ENCODE results near the gene ATP11A. TPM values are rescaled to one million over a fixed set of nuclear protein-coding genes. Genes with fewer than 3 reads are reported as not detected.

The ATP11A gene
- total RNA-seq, 1 donor from 2014 or later: 109 TPM

- peaks cover 5% of the 10 kb centered on the region for H3K4me1 Mint-ChIP-seq (ENCODE audit: low read depth)
- no peak for TF ChIP-seq CTCF (IDR thresholded peaks at IDR 0.05; ENCODE audit: unreplicated experiment)
- DNase-seq (ENCODE audit: low spot score, unreplicated experiment): no peak
- H3K27ac Mint-ChIP-seq: no peak overlapping the region
- no peaks in the 10 kb centered on the region for H3K9me3 Mint-ChIP-seq (ENCODE audit: low read depth)
- H3K4me3 Mint-ChIP-seq (ENCODE audit: low read depth): no peak overlapping the region
- peaks cover 41% of the 10 kb centered on the region for H3K36me3 Mint-ChIP-seq (ENCODE audit: insufficient read depth)
- no peaks in the 10 kb centered on the region for H3K27me3 Mint-ChIP-seq
Observed at GRCh38 chr13:112822851-112823250, 133.0 kb downstream of the ATP11A start.

- TF ChIP-seq CTCF (IDR thresholded peaks at IDR 0.05; ENCODE audit: unreplicated experiment): no peak
- DNase-seq (ENCODE audit: low spot score, unreplicated experiment): no peak
- no peak overlapping the region for H3K27ac Mint-ChIP-seq
- H3K27me3 Mint-ChIP-seq: no peaks in the 10 kb centered on the region
- H3K4me1 Mint-ChIP-seq (ENCODE audit: low read depth): peaks cover 6% of the 10 kb centered on the region
- H3K9me3 Mint-ChIP-seq (ENCODE audit: low read depth): no peaks in the 10 kb centered on the region
- no peak overlapping the region for H3K4me3 Mint-ChIP-seq (ENCODE audit: low read depth)
- peaks cover 36% of the 10 kb centered on the region for H3K36me3 Mint-ChIP-seq (ENCODE audit: insufficient read depth)
Observed at GRCh38 chr13:112824429-112824828, 134.6 kb downstream of the ATP11A start.

GRCh38 chr13:112825071-112825470 lies 135.2 kb downstream of the ATP11A start:
- Mint-ChIP-seq H3K36me3 (ENCODE audit: insufficient read depth) (peaks cover 33% of the 10 kb centered on the region), H3K4me3 (ENCODE audit: low read depth) (no peak overlapping the region), H3K9me3 (ENCODE audit: low read depth) (no peaks in the 10 kb centered on the region), H3K27ac (no peak overlapping the region), H3K4me1 (ENCODE audit: low read depth) (peaks cover 11% of the 10 kb centered on the region), H3K27me3 (no peaks in the 10 kb centered on the region)
- no peak for TF ChIP-seq CTCF (IDR thresholded peaks at IDR 0.05; ENCODE audit: unreplicated experiment)
- DNase-seq (ENCODE audit: low spot score, unreplicated experiment): no peak

GRCh38 chr13:112825875-112826274 lies 136.0 kb downstream of the ATP11A start:
- no peak overlapping the region for H3K27ac Mint-ChIP-seq
- H3K4me1 Mint-ChIP-seq (ENCODE audit: low read depth): peaks cover 12% of the 10 kb centered on the region
- H3K9me3 Mint-ChIP-seq (ENCODE audit: low read depth): no peaks in the 10 kb centered on the region
- no peak for DNase-seq (ENCODE audit: low spot score, unreplicated experiment)
- peaks cover 36% of the 10 kb centered on the region for H3K36me3 Mint-ChIP-seq (ENCODE audit: insufficient read depth)
- H3K4me3 Mint-ChIP-seq (ENCODE audit: low read depth): no peak overlapping the region
- no peaks in the 10 kb centered on the region for H3K27me3 Mint-ChIP-seq
- no peak for TF ChIP-seq CTCF (IDR thresholded peaks at IDR 0.05; ENCODE audit: unreplicated experiment)

GRCh38 chr13:112826565-112826964 lies 136.7 kb downstream of the ATP11A start:
- no peak for TF ChIP-seq CTCF (IDR thresholded peaks at IDR 0.05; ENCODE audit: unreplicated experiment)
- H3K4me3 Mint-ChIP-seq (ENCODE audit: low read depth): no peak overlapping the region
- DNase-seq (ENCODE audit: low spot score, unreplicated experiment): no peak
- H3K27ac Mint-ChIP-seq: peak overlapping the region; percentile 69
- H3K4me1 Mint-ChIP-seq (ENCODE audit: low read depth): peaks cover 12% of the 10 kb centered on the region
- H3K9me3 Mint-ChIP-seq (ENCODE audit: low read depth): no peaks in the 10 kb centered on the region
- H3K36me3 Mint-ChIP-seq (ENCODE audit: insufficient read depth): peaks cover 42% of the 10 kb centered on the region
- no peaks in the 10 kb centered on the region for H3K27me3 Mint-ChIP-seq
